Glutamatergic neuron (in vitro differentiated cells): ENCODE measurements around the gene ABCC10. TPM values are rescaled to one million over a fixed set of nuclear protein-coding genes. Genes with fewer than 3 reads are reported as not detected.

ENCODE experiments used
- DNase-seq: peaks from one replicate; pipeline ENCODE4 v3.0.0; 2022
- H3K27ac Mint-ChIP-seq: one replicate; pipeline ENCODE4 v1.8.0; 2020; ENCODE audit warnings: mild to moderate bottlenecking, mixed read lengths, inconsistent platforms; ENCODE audit not compliant: unreplicated experiment
- H3K27me3 Mint-ChIP-seq: one replicate; pipeline ENCODE4 v1.8.0; 2020; ENCODE audit warnings: mild to moderate bottlenecking, moderate library complexity, mixed read lengths, inconsistent platforms; ENCODE audit not compliant: unreplicated experiment
- H3K36me3 Mint-ChIP-seq: one replicate; pipeline ENCODE4 v1.8.0; 2020; ENCODE audit warnings: mild to moderate bottlenecking, mixed read lengths, inconsistent platforms; ENCODE audit not compliant: unreplicated experiment
- H3K4me1 Mint-ChIP-seq: one replicate; pipeline ENCODE4 v1.8.0; 2020; ENCODE audit warnings: mild to moderate bottlenecking, low read depth, mixed read lengths, inconsistent platforms; ENCODE audit not compliant: unreplicated experiment
- H3K4me3 Mint-ChIP-seq: one replicate; pipeline ENCODE4 v1.8.0; 2020; ENCODE audit warnings: mild to moderate bottlenecking, mixed read lengths, inconsistent platforms; ENCODE audit not compliant: unreplicated experiment
- H3K9me3 Mint-ChIP-seq: one replicate; pipeline ENCODE4 v1.8.0; 2020; ENCODE audit warnings: mild to moderate bottlenecking, moderate library complexity, mixed read lengths, inconsistent platforms; ENCODE audit not compliant: unreplicated experiment
- total RNA-seq: library from RNA; stranded (reverse); fragmentation: NEBNext Ultra II Directional; extraction: Animal tissue kit (Norgen Biotek cat#: 25700); gene quantifications from one replicate; pipeline ENCODE4 v1.2.1, GENCODE V29; 2021; ENCODE audit not compliant: unreplicated experiment
- TF ChIP-seq, protein P1 (sequence below): fragments of 200-600 bp; sonication (generic); IDR thresholded peaks from one replicate; pipeline ENCODE4 v1.5.0; 2021; ENCODE audit not compliant: partially characterized antibody, unreplicated experiment

Gene ABCC10
- total RNA-seq, 1 donor from 2014 or later = 94.8 TPM

DNA sequence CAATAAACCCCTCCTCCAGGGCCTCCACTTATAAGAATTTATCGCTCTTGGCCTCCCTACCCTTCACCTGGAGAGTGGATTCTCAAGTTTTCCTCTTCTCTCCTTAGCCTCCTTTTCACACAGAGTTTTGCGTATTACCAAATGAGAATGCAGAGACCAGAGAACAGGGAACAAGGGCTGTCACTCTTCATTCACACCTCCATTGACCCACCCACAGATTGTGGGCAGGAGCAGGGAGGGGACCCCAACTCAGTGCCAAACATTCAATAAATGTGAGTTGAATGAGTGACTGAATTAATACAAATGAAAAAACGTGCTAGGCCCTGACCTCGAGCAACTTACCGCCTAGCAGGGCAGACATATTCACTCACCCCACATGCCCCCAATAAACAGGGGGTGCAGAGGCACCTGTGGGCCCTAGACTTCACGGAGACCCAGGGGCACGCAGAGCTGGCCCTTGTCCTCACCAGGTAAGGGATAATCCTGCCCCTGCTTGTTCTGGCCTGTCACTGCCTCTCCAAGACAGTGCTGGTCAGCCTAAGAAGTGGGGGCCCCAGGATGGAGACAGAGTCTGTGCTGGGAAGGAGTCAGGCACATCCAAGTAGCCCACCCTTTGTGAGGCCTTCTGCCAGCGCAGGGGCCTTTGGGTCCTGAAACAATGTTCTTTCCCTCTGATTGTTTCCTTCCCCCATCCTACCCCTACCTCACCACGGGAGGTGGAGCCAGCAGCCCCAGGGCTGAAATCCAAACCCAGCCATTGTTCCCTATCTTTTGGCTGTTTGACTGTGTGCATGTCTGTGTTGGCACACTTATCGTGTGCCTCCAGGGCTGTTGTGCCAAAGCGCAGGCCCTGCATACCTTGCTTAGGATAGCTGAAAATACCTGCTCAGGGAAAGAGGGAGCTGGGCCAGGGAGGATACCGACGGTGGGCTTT, 41.7 kb downstream of the ABCC10 start:
- Mint-ChIP-seq H3K36me3 (no peaks in the 10 kb centered on the region), H3K4me1 (peaks cover 8% of the 10 kb centered on the region), H3K27me3 (no peaks in the 10 kb centered on the region), H3K4me3 (no peak overlapping the region), H3K27ac (no peak overlapping the region), H3K9me3 (no peaks in the 10 kb centered on the region)
- no peak for DNase-seq
- TF ChIP-seq, protein P1, sequence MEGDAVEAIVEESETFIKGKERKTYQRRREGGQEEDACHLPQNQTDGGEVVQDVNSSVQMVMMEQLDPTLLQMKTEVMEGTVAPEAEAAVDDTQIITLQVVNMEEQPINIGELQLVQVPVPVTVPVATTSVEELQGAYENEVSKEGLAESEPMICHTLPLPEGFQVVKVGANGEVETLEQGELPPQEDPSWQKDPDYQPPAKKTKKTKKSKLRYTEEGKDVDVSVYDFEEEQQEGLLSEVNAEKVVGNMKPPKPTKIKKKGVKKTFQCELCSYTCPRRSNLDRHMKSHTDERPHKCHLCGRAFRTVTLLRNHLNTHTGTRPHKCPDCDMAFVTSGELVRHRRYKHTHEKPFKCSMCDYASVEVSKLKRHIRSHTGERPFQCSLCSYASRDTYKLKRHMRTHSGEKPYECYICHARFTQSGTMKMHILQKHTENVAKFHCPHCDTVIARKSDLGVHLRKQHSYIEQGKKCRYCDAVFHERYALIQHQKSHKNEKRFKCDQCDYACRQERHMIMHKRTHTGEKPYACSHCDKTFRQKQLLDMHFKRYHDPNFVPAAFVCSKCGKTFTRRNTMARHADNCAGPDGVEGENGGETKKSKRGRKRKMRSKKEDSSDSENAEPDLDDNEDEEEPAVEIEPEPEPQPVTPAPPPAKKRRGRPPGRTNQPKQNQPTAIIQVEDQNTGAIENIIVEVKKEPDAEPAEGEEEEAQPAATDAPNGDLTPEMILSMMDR = no peak

GRCh38 chr6:43469947-43470346, 42.6 kb downstream of the ABCC10 start:
- Mint-ChIP-seq H3K27me3 (no peaks in the 10 kb centered on the region), H3K36me3 (no peaks in the 10 kb centered on the region), H3K4me1 (peaks cover 8% of the 10 kb centered on the region), H3K27ac (no peak overlapping the region), H3K9me3 (no peaks in the 10 kb centered on the region), H3K4me3 (no peak overlapping the region)
- DNase-seq = no peak
- TF ChIP-seq, protein P1 = no peak

DNA sequence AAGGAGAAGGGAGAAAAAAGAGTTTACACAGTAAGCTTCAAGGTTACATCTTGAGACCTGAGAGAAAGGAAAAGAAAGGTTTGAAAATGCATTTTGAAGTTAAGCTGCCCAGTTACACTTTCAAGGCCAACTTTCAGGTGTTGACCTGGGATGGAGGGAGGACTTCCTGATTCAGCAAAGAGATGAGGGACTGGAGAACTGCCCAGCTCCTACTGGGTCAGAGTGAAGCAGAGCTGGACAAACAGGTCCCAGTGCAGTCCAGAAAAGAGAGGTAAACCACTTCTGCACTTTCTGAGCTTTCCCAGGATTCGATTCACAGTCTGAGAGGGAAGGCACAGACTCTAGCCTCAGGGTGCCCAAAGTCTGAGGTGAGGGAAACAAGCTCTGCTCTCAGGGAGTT, 44.1 kb downstream of the ABCC10 start:
- DNase-seq = no peak
- Mint-ChIP-seq H3K4me3 (no peak overlapping the region), H3K9me3 (peaks cover 6% of the 10 kb centered on the region), H3K27ac (no peak overlapping the region), H3K4me1 (peaks cover 12% of the 10 kb centered on the region), H3K27me3 (no peaks in the 10 kb centered on the region), H3K36me3 (no peaks in the 10 kb centered on the region)
- TF ChIP-seq, protein P1 = no peak

GRCh38 chr6:43472515-43472914, 45.2 kb downstream of the ABCC10 start:
- H3K4me3 Mint-ChIP-seq = no peak overlapping the region
- H3K4me1 Mint-ChIP-seq = peaks cover 21% of the 10 kb centered on the region
- no peak for DNase-seq
- H3K27ac Mint-ChIP-seq = no peak overlapping the region
- TF ChIP-seq, protein P1 = no peak
- peaks cover 6% of the 10 kb centered on the region for H3K9me3 Mint-ChIP-seq
- H3K36me3 Mint-ChIP-seq = no peaks in the 10 kb centered on the region
- H3K27me3 Mint-ChIP-seq = no peaks in the 10 kb centered on the region

- peaks cover 6% of the 10 kb centered on the region for H3K9me3 Mint-ChIP-seq
- H3K4me3 Mint-ChIP-seq = peak overlapping the region; percentile 57
- peak overlapping the region; percentile 36 for H3K27ac Mint-ChIP-seq
- no peaks in the 10 kb centered on the region for H3K27me3 Mint-ChIP-seq
- DNase-seq = peak; percentile 46
- H3K36me3 Mint-ChIP-seq = no peaks in the 10 kb centered on the region
- peaks cover 23% of the 10 kb centered on the region for H3K4me1 Mint-ChIP-seq
- TF ChIP-seq, protein P1 = no peak
These were observed 48.2 kb downstream of the ABCC10 start for GRCh38 chr6:43475516-43475915.
